Measurements from ENCODE around the gene KRT25. TPM values are rescaled to one million over a fixed set of nuclear protein-coding genes. Genes with fewer than 3 reads are reported as not detected.
"Not testable (repeated sequence)": the region's sequence is repeated elsewhere in the genome, so short reads cannot be mapped to it uniquely, and the experiment has no call there.

Gene KRT25
- total RNA-seq, 1 donor from 2014 or later: not detected

DNA sequence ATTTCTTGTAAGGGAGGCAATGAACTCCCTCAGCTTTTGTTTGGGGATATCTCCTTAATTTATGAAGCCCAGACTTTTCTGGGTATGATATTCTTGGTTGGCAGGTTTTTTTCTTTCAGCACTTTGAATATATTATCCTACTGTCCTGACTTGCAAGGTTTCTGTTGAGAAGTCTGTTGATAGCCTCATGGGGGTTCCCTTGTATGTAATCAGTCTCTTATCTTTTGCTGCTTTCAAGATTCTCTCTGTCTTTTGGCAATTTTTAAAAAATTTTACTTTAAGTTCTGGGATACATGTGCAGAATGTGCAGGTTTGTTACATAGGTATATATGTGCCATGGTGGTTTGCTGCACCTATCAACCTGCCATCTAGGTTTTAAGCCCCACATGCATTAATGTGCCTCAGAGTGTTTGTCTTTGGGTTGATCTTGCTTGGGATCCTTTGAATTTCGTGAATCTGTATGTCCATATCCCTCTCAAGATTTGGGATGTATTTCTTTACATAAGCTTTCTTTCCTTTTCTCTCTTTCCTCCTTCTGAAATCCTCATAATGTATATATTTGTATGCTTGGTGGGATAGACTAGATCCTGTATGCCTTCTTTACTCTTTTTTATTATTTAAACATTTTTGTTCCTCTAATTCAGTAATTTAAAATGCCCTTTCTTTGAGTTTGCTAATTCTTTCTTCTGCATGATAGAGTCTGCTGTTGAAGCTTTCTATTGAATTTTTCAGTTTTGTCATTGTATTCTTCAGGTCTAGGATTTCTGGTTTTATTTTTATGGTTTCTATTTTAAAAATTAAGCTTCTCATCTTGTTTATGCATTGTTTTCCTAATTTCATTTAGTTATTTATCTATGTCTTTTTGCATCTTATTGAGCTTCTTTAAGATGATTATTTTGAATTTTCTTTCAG is 5.2 kb upstream of the KRT25 start:
- DNase-seq (ENCODE audit: low read depth): no peak

DNA sequence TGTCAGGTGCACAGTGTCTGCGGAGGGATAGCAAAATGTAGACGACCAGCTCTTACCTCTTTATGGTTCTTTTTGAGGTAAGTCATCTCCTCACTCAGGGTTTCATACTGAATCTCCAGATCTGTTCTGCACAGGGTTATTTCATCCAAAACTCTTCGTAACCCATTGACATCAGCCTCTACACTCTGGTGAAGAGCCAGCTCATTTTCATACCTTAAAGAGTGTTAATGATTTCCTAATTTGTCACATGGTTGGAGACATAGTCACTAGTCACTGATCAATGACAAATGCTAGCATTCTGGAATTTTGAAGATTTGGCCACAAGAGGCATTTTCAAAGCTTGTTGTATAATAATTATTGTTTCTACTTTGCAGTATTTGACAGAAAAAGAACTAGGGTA is 1.3 kb downstream of the KRT25 start:
- peak; percentile 50 for DNase-seq (ENCODE audit: low read depth)

DNA sequence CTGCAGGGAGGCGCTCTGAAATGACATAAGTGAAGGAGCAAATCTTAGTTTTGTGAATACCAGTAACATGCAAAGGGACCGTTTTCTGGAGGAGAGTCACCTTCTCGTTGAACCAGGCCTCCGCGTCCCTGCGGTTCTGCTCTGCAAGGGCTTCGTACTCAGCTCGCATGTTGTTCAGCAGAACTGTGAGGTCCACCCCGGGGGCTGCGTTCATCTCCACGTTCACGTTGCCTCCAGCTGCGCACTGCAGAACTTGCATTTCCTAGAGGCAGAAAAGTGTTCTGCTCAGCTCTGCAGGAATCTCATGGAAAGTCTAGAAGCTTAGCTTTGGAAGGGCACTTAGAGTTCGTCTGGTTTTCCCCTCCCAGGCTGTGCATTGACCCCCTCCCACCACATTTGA is 4.1 kb downstream of the KRT25 start:
- DNase-seq (ENCODE audit: low read depth): no peak

DNA sequence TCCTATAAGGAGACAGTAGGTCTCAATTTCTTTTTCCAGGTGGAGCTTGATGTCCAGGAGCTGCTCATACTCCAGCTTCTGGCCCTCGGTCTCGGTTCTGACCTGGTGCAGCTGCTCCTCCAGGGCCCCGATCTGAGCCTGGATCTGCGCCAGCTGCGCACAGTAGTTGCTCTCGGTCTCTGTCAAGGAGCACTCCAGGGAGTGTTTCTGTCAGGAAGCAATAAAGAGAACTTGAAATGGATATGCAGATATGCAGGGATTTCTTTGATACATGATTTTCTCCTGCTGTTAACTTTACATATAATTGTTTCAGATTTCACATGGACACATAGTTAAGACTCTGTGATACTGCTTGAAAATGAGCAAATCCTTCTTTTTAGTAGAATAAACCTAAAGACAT is 4.7 kb downstream of the KRT25 start:
- no peak for DNase-seq (ENCODE audit: low read depth)

DNA sequence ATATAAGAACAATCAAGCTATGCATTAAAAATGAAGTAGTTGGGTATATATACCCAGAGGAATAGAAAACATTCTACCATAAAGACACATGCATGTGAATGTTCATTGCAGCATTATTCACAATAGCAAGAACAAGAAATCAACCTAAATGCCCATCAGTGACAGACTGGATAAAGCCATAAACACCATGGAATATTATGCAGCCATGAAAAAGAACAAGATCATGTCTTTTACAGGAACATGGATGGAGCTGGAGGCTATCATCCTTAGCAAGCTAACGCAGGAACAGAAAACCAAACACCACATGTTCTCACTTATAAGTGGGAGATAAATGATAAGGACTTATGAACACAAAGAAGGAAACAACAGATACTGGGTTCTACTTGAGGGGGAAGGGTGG is 6.5 kb downstream of the KRT25 start:
- not testable (repeated sequence) for DNase-seq (ENCODE audit: low read depth)

DNA sequence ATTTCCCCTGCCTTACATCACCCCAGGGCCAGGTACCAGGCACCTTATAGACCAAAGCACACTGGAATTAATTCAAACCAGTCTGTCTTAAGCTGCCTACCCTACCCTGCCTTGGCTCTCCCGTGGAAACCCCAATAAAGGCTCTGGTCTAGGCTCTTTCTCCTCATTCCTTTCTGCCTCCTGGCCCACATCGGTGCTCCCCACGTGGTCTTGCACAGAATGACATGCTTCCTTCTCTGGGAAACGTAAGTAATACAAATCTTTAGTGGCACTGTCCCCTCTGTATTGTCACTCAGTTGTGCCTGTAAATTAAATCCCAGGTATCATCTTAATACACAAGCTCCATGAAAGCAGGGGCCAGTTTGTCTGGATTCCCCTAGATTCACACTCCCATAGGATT is 16.6 kb downstream of the KRT25 start:
- no peak for DNase-seq (ENCODE audit: low read depth)

DNA sequence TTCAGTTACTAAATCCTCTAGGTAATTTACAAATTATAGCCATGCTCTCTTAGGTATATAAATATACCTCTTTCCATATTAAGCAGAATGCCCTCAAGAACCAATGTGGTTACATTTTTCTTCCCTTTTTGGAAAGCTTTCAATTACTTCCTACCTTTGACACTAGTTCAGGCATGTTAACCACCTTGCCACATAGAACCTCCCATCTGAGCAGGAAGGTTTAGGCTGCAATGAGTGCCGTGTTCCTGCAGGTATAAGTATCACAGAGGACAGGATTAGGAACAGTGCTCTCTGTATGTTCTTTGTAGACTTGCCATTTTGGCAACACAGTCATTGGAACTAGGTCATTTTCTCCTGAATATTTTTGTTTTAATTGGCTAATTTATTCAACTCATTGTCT is 20.1 kb downstream of the KRT25 start:
- DNase-seq (ENCODE audit: low read depth): no peak

DNA sequence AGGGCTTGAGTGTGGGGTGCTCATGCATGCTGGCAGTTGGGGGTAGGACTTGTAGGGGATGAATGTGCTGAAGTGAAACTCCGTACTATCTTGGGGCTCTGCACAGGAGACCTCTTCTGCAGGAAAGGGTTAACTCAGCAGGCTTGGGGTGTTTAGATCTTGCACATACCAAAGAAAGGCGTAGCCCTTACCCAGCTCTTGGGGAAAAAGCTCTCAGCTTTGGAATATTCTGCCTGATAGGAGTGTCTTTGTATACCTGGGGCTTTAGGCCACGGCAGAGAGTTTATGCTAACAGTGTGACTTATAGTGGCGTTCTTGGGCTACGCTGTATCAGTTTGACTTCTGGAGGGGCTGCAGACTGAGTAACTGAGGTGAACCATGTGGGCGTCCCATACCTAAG is 21.1 kb downstream of the KRT25 start:
- DNase-seq (ENCODE audit: low read depth): no peak

DNA sequence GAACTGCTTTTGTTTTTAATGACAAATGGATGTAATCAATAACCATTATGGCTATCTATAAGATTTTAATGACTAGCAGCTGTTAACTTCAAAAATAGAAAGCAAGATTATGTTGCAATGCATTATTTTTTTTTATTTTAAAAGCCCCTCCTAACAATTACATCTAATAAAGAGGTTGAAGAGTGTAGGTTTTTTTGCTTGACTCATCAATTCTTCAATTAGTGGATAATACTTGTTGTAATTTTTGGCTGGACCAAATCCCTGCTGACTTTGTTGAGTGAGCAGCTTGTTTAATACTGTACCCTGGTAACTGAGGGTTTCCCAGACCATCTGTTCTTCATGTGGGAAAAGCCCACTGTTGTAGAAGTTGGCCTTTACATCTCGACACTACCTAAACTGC is 24.2 kb downstream of the KRT25 start:
- no peak for DNase-seq (ENCODE audit: low read depth)

DNA sequence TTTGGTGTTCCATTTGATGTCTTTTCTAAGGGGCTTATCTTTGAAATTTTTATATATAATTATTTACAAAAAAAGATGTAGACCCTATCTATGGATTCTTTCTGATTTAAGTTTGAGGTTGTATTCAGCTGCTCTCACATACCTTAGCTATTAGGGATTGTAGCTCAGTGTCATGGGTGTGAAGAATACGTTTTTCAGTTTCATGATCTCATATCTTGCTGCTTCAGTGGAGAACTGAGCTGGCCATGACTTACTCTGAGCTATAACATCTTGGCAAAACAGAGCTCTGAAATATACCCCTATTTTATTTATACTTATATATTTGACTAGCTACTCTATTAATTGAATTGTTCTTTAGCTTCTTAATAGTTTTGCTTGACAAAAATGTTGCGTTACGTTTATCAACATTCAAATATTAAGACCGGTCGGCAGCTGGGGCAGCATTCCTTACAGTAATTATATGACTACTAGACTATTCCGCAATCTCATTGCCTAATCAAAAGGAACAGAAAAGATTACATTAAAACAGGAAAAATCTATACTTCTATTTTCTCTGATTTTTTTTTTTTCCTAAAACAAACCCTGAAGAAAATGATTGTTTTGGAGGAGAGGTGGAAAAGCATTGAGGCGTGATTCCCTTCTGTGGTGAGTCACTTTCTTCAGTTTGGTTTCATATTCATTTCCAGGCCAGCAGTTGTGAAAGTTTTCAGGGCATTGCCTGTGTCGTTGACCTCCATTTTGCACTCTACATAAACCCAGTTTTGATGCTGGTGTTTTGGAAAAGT is 27.5 kb downstream of the KRT25 start:
- DNase-seq (ENCODE audit: low read depth): peak; percentile 91

DNA sequence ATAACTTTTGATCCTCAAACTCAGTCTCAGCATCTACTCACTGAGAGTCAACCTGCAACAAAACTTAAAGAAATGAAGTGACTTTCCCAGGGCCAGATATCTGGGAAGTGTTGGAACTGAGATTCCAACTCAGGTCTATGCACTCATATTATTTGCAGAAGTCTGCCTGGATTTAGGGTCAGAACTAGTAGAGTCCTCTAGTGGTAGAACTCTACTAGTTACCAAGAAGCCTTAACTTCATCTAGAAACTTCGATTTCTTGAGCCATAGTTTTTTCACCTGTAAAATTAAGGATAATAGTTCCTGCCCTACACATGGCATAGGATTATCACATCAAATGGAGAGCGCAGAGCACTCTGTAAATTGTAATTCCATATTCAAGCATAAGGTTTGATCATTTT is 28.2 kb downstream of the KRT25 start:
- peak; percentile 62 for DNase-seq (ENCODE audit: low read depth)

DNA sequence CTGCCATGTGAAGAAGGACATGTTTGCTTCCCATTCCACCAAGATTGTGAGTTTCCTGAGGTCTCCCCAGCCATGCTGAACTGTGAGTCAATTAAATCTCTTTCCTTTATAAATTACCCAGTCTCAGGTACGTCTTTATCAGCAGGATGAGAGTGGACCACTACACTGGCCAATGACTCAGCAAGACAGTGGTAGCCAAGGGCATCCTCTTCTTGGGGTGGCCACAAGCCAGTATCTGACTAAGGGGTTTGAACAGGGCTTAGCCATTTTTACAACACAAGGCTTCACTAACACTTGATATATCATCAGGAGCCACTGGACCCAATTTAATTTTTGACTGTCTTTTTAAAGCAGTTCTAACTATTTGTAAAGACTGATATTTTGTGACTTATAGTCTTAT is 30.5 kb downstream of the KRT25 start:
- DNase-seq (ENCODE audit: low read depth): no peak

DNA sequence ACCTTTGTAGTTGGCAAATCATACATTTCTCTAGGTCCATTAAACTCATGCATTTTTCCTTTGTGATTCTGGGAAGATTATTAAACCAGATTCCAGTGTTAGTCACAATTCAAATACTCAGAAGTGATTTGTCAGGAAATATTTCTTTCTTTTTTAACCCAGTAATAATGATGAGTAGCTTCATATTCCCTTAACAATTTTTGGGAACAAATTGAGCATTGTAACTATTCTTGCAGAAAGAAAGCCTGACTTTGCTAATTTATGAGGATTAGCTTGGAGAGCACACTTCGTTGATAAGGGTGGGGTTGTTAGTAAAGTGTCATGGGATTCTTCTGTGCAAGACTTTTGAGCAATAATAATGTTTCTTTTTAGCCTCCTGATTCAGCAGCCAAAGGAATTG is 32.9 kb downstream of the KRT25 start:
- peak; percentile 83 for DNase-seq (ENCODE audit: low read depth)

DNA sequence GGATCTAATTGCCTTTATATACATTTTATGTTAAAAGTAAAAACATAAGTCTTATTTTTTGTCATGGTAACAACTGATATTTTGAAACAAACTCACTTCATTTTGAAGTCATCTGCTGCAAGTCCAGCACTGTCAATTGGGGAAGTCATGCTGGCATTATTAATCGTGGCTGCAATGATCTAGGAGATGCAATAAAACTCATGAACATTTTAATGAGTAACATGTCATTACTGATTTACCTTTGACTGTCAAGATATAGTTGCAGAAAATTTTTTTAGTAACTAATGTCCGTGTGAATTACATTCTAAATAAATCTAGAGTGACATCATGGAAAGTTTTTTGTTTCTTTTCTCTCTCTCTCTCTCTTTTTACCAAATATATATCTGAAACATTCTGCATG is 34.2 kb downstream of the KRT25 start:
- peak; percentile 75 for DNase-seq (ENCODE audit: low read depth)

DNA sequence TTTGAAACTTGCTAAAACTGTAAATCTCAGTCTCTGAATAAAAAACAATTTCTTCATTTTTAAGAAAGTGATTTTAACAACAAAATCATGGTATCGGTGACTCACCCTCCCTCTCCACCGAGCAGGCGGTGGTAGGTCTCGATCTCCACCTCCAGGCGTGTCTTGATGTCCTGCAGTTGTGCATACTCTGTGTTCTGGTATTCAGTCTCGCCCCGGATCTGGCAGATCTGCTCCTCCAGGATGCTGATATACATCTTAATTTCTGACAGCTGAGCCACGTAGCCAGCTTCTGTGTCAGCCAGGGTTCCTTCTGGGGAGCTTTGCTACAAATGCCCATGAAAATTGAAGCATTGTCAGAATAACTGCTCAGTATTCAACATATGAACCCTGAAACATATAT is 36.2 kb downstream of the KRT25 start:
- no peak for DNase-seq (ENCODE audit: low read depth)

DNA sequence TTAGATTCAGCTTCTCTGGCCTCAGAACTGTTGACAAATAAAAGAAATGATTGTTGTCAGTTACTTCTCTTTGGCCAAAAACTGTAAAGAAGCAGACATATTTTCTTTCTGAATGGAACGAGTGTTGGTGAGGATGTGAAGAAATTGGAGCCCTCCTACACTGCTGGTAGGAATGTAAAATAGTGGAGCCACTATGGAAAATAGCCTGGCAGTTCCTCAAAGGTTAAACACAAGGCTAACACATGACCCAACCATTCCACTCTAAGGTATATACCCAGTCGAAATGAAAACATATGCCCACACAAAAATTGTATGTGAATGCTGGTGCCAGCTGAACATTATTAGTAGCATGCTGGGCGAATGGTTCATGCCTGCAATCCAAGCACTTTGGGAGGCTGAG is 37.4 kb downstream of the KRT25 start:
- DNase-seq (ENCODE audit: low read depth): no peak

DNA sequence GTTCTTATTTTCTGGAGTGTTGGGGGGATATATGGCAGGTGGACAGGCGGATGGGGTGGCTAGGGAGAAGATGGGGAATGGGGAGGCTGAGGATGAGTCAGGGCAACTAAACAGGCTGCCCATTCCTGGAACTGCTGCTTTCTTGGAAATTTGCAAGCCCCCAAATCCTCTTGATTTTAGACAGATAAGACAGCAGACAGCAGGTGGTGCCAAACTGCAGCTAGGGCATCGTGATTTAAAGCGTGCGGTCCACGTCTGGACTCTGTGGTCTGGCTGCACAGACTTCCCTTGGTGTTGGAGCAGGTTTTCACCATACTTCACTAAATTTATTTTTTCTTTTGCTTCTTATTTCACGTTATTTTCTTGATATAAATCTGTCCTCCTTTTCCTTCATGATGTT is 40.7 kb downstream of the KRT25 start:
- no peak for DNase-seq (ENCODE audit: low read depth)

DNA sequence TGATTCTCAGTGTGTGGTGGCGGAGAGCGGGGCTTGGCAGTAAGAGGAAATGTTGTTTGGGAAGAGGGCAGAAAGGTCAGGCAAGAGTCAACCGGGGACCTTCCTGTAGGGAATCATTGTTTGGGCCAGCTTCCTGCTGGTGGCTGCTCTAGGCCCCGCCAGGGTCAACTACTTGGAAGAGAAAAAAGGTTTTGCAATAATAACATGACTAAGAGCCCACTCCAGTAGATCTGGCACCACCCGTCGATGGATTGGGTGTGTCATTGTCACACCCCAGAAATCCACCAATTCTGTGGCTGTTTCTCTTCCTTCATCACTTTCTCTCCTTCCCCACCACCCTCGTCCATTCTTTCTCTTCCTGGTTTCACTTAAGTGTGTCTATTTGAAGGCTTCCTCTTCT is 47.4 kb downstream of the KRT25 start:
- peak; percentile 80 for DNase-seq (ENCODE audit: low read depth)

DNA sequence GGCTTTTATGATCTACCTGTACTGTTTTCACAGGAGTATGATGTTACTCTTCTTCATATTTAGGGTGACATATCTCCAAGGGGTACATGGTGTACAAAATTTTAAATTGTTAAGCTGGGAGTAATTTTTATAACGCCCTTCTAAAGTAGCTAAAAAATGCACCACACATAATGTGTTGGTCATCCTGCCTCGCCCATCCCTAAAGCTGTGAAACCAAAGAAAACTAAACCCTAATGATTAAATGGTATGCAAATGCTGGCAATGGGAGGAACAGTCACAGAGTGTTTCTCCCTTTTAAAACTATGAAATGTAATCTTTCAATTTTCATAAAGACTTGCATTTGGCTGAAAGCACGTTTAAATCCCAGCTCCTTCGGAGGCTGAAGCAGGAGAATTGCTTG is 49.5 kb downstream of the KRT25 start:
- peak; percentile 36 for DNase-seq (ENCODE audit: low read depth)

DNA sequence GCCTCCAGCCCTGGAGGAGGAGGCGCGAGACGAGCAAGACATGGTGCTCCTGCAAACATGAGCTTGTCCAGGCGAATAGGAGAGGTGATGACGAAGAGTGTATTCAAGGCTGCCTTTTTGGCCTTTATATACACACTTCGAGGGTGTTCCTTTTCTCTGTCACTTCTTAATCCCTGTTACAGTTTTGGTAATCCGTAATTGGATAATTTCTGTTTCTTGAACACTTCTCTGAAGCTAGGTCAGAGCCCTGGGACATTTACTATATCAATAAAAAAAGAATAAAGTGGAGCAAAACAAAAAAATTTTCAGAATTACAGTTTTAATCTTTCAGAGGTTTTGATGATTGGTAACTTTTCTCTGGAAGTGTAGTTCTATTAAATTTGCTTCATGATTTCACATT is 51.5 kb downstream of the KRT25 start, which contains the start of gene KRT24:
Gene KRT24, minus strand, starts transcription at position 101 of the 400 bp plus-strand sequence. Its CDS starts 59 bp downstream, at position 42.
- DNase-seq (ENCODE audit: low read depth): no peak

DNA sequence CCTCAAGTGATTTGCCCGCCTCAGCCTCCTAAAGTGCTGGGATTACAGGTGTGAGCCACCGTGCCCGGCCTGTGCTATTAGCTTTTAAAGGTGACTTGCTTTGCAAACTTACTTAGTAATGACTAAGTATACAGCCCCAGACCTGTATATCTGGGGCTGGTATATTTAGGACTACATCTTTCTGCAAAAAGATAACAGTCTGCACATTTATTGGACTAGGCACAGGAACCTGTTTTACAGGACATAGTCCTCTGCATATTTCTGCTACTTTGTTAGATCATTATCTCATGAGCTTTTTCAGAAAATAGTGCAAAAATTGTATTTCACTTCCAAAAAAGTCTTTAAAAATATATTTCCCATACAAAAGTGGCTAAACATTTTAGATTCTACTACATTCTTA is 52.9 kb downstream of the KRT25 start:
- no peak for DNase-seq (ENCODE audit: low read depth)

DNA sequence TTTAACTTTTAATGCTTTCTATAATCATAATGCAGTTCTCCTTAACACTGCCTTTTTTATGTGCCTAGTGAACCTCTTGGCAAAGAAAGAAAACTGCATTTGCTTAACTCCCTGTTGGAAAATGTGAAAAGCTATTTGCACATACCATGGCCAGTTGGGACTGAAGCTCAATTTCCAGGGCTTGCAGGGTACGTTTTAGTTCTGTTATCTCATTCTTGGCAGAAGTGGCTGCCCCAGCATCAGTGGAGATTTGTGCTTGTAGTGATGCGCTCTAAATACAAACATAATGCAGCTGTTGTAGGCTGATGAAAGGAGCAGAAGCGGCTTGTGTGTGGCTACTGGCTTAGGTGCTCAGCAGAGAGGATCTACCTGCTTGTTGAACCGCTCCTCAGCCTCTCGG is 55.3 kb downstream of the KRT25 start:
- no peak for DNase-seq (ENCODE audit: low read depth)

DNA sequence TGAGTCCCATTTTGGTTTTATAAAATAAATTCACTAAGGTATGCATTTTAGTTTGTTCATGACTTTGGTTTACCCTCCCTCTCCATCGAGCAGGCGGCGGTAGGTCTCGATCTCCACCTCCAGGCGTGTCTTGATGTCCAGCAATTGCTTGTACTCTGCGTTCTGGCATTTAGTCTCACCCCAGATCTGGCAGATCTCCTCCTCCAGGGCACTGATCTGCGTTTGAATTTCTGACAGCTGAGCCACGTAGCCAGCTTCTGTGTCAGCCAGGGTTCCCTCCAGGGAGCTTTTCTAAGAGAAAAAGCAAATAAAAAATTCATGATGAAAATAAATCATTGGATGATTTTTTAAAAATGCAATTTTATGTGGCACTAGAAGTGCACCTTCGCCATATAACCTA is 55.8 kb downstream of the KRT25 start:
- no peak for DNase-seq (ENCODE audit: low read depth)

Data from renal cortical epithelial cell (primary cell).